Stimulated activated CD4-positive, alpha-beta T cell treated with anti-CD3 and anti-CD28 coated beads, Interleukin-1b, Interleukin-23, amount 100 ng/mL, for 24 hours (primary cell): ENCODE data around the gene SI.
"Not testable (repeated sequence)": the region's sequence is repeated elsewhere in the genome, so short reads cannot be mapped to it uniquely, and the experiment has no call there.

Source experiments
- DNase-seq, 4 experiments: peaks; one replicate each; pipeline ENCODE4 v3.0.0-alpha.2; 2020; ENCODE audit warnings: low read depth in 4 of 4, low spot score in 1 of 4

SI gene

GRCh38 chr3:165078293-165078692 lies at the start of gene SI:
Gene SI, minus strand, starts transcription at chr3:165078496. Its CDS starts 2,484 bp downstream, at chr3:165076012.
- DNase-seq = no peak

- DNase-seq = no peak
Observed at GRCh38 chr3:165125836-165126235, 47.5 kb upstream of the SI start.

- no peak for DNase-seq
Observed at GRCh38 chr3:165111401-165111800, 33.1 kb upstream of the SI start.

GRCh38 chr3:165103616-165104015 lies 25.3 kb upstream of the SI start:
- no peak for DNase-seq

- DNase-seq = no peak
Observed at GRCh38 chr3:165082650-165083049, 4.4 kb upstream of the SI start.

- DNase-seq = no peak
Observed at GRCh38 chr3:165081183-165081582, 2.9 kb upstream of the SI start.

GRCh38 chr3:165075695-165076094 lies 2.6 kb downstream of the SI start:
- DNase-seq = no peak

GRCh38 chr3:165070682-165071081 lies 7.6 kb downstream of the SI start:
- DNase-seq = no peak

- DNase-seq = no peak
Observed at GRCh38 chr3:165056510-165056909, 21.8 kb downstream of the SI start.

- no peak for DNase-seq
Observed at GRCh38 chr3:165040186-165040585, 38.1 kb downstream of the SI start.

- no peak for DNase-seq
Observed at GRCh38 chr3:165011557-165011956, 66.7 kb downstream of the SI start.

GRCh38 chr3:164984947-164985346 lies 93.3 kb downstream of the SI start:
- DNase-seq = no peak

GRCh38 chr3:164962610-164963009 lies 115.7 kb downstream of the SI start:
- DNase-seq = no peak

GRCh38 chr3:164952966-164953365 lies 125.3 kb downstream of the SI start:
- no peak for DNase-seq

GRCh38 chr3:164951403-164951802 lies 126.9 kb downstream of the SI start:
- DNase-seq = not testable (repeated sequence)

GRCh38 chr3:164940745-164941144 lies 137.6 kb downstream of the SI start:
- DNase-seq = no peak

GRCh38 chr3:164929642-164930041 lies 148.7 kb downstream of the SI start:
- no peak for DNase-seq
